Measurements from ENCODE around the gene SMTNL2. TPM values are rescaled to one million over a fixed set of nuclear protein-coding genes. Genes with fewer than 3 reads are reported as not detected.

Gene SMTNL2
- total RNA-seq, 1 donor from 2014 or later, result 65.7 TPM

DNA sequence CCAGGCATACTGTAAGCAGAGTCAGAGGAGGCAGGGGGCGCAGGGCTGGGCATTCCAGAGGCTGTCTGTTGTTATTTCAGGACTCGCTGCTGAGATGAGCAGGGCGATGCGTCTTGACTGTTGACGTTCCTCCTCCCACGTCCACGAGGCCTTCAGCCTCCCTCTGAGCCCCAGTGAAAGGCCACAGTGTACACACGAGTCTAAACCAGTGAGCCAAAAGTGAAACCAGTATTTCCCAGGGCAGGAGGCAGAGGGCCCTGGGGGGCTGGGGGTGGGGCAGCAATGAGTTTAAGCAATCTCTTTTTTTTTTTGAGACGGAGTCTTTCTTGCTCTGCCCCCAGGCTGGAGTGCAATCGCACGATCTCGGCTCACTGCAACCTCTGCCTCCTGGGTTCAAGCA, 21.5 kb downstream of the SMTNL2 start:
- Mint-ChIP-seq H3K27ac (peak overlapping the region; percentile 97), H3K36me3 (peaks cover 28% of the 10 kb centered on the region), H3K27me3 (ENCODE audit: low read depth) (no peaks in the 10 kb centered on the region), H3K4me3 (no peak overlapping the region), H3K9me3 (no peaks in the 10 kb centered on the region), H3K4me1 (peaks cover 73% of the 10 kb centered on the region)
- TF ChIP-seq, protein P1, sequence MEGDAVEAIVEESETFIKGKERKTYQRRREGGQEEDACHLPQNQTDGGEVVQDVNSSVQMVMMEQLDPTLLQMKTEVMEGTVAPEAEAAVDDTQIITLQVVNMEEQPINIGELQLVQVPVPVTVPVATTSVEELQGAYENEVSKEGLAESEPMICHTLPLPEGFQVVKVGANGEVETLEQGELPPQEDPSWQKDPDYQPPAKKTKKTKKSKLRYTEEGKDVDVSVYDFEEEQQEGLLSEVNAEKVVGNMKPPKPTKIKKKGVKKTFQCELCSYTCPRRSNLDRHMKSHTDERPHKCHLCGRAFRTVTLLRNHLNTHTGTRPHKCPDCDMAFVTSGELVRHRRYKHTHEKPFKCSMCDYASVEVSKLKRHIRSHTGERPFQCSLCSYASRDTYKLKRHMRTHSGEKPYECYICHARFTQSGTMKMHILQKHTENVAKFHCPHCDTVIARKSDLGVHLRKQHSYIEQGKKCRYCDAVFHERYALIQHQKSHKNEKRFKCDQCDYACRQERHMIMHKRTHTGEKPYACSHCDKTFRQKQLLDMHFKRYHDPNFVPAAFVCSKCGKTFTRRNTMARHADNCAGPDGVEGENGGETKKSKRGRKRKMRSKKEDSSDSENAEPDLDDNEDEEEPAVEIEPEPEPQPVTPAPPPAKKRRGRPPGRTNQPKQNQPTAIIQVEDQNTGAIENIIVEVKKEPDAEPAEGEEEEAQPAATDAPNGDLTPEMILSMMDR (IDR thresholded peaks at IDR 0.05; ENCODE audit: unreplicated experiment), result no peak
- no peak for DNase-seq (ENCODE audit: low spot score in 2 of 2, unreplicated experiment in 2 of 2)

DNA sequence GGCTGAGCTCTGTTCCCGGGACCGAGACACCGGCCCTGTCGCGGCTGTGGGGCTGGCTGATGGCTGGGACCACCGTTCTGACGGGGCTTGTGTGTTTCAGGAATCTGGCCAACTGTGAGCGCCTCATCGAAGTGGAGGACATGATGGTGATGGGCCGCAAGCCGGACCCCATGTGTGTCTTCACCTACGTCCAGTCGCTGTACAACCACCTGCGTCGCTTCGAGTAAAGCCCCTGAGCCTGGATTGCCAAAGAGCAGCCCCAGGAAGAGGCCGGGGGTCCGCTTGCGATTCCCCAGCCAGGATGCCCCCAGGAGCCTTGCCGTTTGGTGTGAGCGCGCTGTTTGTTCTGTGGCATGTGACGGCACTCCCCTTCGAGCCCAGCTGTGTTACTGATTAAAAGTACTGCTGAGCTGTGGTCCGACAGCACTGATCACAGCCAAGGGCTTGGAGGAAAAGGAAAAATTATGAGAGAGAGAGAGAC, 23.0 kb downstream of the SMTNL2 start:
- no peaks in the 10 kb centered on the region for H3K27me3 Mint-ChIP-seq (ENCODE audit: low read depth)
- H3K36me3 Mint-ChIP-seq, result peaks cover 21% of the 10 kb centered on the region
- H3K4me3 Mint-ChIP-seq, result peak overlapping the region; percentile 32
- no peaks in the 10 kb centered on the region for H3K9me3 Mint-ChIP-seq
- peaks cover 74% of the 10 kb centered on the region for H3K4me1 Mint-ChIP-seq
- TF ChIP-seq, protein P1 (IDR thresholded peaks at IDR 0.05; ENCODE audit: unreplicated experiment), result no peak
- DNase-seq (ENCODE audit: low spot score in 2 of 2, unreplicated experiment in 2 of 2), result no peak
- H3K27ac Mint-ChIP-seq, result peak overlapping the region; percentile 98

DNA sequence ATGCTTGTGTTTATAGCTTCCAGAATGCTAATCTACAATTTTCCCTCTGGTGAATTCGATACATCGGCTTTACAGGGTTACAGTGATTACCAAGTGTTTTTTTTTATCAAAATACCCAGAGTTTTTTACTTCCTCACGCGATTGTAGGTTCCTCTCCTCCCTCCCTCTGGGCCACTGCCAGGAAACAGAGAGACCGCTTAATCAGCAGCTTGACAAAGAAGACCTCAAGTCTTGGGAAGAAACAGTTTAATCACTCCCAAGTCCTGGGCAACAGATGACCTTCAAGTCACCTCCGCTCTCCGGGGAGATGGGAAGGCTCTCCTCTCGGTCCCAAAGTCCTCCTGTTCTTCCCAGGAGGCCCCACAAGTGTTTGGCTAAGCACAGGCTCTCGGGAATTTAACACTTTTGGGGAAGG, 23.5 kb downstream of the SMTNL2 start:
- Mint-ChIP-seq H3K4me3 (peak overlapping the region; percentile 32), H3K27me3 (ENCODE audit: low read depth) (no peaks in the 10 kb centered on the region), H3K27ac (peak overlapping the region; percentile 98), H3K4me1 (peaks cover 78% of the 10 kb centered on the region), H3K9me3 (no peaks in the 10 kb centered on the region), H3K36me3 (peaks cover 21% of the 10 kb centered on the region)
- peak in 1 of 2 experiments; percentile 71 for DNase-seq (ENCODE audit: low spot score in 2 of 2, unreplicated experiment in 2 of 2)
- TF ChIP-seq, protein P1 (IDR thresholded peaks at IDR 0.05; ENCODE audit: unreplicated experiment), result no peak

DNA sequence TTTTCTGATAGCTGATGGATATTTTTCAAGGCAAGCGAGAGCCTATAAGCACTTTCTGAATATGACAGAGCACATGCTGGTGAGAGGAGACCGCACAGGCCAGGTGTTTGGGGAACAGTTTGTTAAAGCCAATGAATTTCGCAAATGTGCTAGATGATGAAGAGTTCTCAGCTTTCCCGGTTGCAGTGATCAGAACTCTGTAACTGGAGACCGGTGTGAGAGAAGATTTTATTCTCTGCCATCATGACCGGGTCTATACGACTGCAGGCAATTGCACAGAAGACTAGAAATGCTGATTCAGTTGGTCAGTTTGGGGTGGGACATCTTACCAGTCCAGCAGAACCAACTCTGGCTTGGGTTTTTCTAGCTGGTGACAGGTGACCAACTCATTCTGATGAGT, 25.4 kb downstream of the SMTNL2 start:
- DNase-seq (ENCODE audit: low spot score in 2 of 2, unreplicated experiment in 2 of 2), result no peak
- TF ChIP-seq, protein P1 (IDR thresholded peaks at IDR 0.05; ENCODE audit: unreplicated experiment), result no peak
- Mint-ChIP-seq H3K27me3 (ENCODE audit: low read depth) (no peaks in the 10 kb centered on the region), H3K27ac (peak overlapping the region; percentile 98), H3K9me3 (no peaks in the 10 kb centered on the region), H3K36me3 (peaks cover 17% of the 10 kb centered on the region), H3K4me3 (no peak overlapping the region), H3K4me1 (peaks cover 63% of the 10 kb centered on the region)

DNA sequence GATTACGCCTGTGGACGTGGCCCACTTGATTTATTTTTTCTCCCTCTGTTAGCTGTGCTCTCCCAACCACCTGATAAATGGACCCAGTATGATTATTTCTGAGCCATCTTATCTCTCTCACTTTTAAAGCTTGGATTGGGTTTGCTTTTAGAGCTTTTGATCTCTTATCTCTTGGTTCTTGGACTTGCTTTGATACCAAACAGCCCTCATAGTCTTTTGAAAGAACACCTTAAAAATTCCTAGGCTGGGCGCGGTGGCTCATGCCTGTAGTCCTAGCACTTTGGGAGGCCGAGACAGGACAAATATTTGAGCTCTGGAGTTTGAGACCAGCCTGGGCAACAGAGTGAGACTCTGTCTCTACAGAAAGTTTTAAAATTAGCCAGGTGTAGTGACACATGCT, 25.8 kb downstream of the SMTNL2 start:
- peaks cover 61% of the 10 kb centered on the region for H3K4me1 Mint-ChIP-seq
- peaks cover 17% of the 10 kb centered on the region for H3K36me3 Mint-ChIP-seq
- no peak for DNase-seq (ENCODE audit: low spot score in 2 of 2, unreplicated experiment in 2 of 2)
- no peaks in the 10 kb centered on the region for H3K27me3 Mint-ChIP-seq (ENCODE audit: low read depth)
- H3K4me3 Mint-ChIP-seq, result no peak overlapping the region
- TF ChIP-seq, protein P1 (IDR thresholded peaks at IDR 0.05; ENCODE audit: unreplicated experiment), result no peak
- H3K27ac Mint-ChIP-seq, result peak overlapping the region; percentile 98
- no peaks in the 10 kb centered on the region for H3K9me3 Mint-ChIP-seq

DNA sequence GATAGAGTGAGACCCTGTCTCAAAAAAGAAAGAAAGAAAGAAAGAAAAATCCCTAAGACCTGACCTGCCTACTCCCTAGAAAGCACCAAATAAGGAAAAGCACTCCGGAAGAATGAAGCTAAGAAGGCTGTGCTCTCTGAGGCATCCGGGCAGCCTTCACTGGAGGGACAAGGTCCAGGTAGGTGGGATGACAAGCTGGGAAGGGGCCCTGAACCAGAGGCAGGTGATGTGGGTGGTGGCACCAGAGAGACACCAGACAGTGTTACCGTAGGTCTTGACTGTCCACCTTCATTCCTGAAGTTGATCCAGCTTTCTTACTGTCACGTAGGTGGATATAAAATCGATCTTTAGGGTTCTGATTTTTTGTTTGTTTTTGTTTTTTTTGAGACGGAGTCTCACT, 26.3 kb downstream of the SMTNL2 start:
- no peaks in the 10 kb centered on the region for H3K27me3 Mint-ChIP-seq (ENCODE audit: low read depth)
- peaks cover 12% of the 10 kb centered on the region for H3K36me3 Mint-ChIP-seq
- no peak overlapping the region for H3K4me3 Mint-ChIP-seq
- no peak for DNase-seq (ENCODE audit: low spot score in 2 of 2, unreplicated experiment in 2 of 2)
- H3K9me3 Mint-ChIP-seq, result no peaks in the 10 kb centered on the region
- TF ChIP-seq, protein P1 (IDR thresholded peaks at IDR 0.05; ENCODE audit: unreplicated experiment), result no peak
- peaks cover 58% of the 10 kb centered on the region for H3K4me1 Mint-ChIP-seq
- peak overlapping the region; percentile 98 for H3K27ac Mint-ChIP-seq
